Stimulated activated CD4-positive, alpha-beta T cell treated with anti-CD3 and anti-CD28 coated beads, TNF-alpha, amount 100 ng/mL, for 24 hours (primary cell): ENCODE measurements around the gene CHD5.

ENCODE experiments used
- DNase-seq, 3 experiments: peaks; one replicate each; pipeline ENCODE4 v3.0.0-alpha.2; 2020; ENCODE audit warnings: low read depth in 3 of 3

The CHD5 gene

DNA sequence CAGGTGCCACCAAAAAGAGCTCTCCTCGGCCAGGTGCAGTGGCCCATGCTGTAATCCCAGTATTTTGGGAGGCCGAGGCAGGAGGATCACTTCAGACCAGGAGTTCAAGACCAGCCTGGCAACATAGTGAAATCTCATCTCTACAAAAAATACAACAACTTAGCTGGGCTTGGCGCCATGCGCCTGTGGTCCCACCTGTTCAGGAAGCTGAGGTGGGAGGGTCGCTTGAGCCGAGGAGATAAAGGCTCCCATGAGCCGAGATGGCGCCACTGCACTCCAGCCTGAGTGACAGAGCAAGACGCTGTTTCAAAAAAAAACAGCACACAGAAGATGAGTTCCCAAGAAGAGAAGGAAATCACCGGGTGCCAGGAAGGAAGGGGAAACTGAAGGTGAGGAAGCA, 67.0 kb downstream of the CHD5 start:
- DNase-seq = no peak

DNA sequence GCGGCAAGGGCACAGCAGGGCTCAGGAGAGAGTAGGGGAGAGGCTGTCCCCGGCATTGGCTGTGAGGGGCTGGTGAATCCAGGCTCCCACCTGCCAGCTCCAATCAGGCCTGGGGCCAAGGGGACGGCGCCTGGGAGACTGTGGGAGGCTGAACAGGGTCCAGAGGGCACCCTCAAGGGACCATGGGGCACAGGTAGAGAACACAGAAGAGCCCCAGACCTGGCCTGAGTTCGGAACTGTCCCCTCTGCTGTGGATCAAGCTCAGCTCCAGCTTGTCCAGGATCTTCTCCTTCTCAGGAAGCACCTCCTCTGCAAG, 67.5 kb downstream of the CHD5 start:
- DNase-seq = no peak

- no peak for DNase-seq
These were observed 68.0 kb downstream of the CHD5 start for GRCh38 chr1:6111991-6112689.

DNA sequence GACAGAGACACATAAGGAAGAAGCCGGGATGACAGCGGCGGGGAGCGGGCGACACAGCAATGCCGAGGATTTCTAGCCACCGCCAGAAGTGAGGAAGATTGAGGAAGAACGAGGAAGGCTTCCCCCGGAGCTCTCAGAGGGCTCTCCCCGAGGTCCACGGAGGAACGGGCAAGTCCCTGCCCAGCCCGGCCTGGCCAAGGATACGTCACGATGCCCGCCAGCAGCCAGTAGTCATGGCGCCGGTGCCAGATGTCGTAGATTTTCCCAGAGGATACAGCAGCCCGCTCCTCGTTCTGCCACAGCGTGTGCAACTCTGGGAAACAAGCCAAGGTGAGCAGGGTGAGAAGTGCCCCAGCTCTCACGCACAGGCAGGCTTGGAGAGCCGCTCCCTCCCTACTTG, 68.5 kb downstream of the CHD5 start:
- no peak for DNase-seq

DNA sequence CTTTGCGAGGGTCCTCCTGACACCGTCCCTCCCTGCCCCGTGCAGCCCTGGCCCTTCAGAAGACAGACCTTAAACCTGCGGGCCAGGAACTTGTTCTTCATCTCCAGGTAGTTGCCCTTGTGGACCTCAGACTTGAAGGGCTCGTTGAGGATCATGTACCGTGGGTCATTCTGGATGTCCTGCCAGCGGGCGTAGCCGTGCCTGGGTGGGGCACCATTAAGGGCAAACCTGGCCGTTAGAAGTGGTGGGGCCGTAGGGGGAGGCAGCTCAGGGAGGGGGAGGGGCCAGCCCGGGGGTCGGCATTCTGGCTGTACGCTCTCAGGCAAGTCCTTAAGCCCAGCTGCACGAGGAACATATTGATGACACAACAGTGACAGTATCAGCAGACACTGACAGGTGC, 69.8 kb downstream of the CHD5 start:
- no peak for DNase-seq

- DNase-seq = no peak
These were observed 70.4 kb downstream of the CHD5 start for GRCh38 chr1:6109688-6110087.

- DNase-seq = peak in 1 of 3 experiments; percentile 51
These were observed 71.0 kb downstream of the CHD5 start for GRCh38 chr1:6108937-6109614.

DNA sequence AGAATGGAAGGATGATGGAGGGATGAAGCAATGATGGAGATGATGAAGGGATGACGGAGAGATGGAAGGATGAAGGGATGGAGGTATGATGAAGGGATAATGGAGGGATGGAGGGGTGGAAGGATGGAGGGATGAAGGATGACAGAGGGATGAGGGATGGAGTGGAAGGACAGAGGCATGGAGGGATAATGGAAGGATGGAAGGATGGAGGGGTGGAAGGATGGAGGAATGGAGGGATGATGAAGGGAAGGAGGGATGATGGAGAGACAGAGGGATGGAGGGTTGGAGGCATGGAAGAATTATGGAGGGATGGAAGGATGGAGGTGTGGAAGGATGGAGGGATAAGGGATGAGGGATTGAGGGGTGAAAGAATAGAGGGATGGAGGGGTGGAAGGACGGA, 71.6 kb downstream of the CHD5 start:
- DNase-seq = no peak

DNA sequence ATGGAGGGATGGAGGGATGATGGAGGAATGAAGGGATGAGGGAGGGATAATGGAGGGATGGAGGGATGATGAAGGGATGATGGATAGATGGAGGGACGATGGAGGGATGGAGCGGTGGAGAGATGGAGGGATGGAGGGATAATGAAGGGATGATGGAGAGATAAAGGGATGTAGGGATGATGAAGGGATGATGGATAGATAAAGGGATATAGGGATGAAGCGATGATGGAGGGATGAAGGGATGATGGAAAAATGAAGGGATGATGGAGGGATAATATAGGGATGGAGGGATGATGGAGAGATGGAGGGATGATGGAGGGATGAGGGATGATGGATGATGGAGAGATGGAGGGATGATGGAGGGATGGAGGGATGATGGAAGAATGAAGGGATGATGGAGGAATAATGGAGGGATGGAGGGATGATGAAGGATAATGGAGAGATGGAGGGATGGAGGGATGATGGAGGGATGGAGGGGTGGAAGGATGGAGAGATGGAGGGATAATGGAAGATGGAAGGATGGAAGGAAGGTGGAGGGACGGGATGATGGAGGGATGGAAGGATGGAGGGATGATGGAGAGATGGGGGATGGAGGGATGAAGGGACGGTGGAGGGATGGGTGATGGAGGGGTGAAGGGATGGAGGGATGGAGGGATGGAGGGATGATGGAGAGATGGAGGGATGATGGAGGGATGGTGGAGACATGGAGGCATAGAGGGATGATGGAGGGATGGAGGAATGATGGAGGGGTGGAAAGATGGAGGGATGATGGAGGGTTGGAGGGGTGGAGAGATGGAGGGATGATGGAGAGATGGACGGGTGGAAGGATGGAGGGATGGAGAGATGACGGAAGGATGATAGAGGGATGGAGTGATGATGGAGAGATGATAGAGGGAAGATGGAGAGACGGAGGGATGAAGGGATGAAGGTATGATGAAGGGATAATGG, 72.4 kb downstream of the CHD5 start:
- DNase-seq = no peak

- no peak for DNase-seq
These were observed 73.1 kb downstream of the CHD5 start for GRCh38 chr1:6106977-6107376.

- no peak for DNase-seq
These were observed 73.8 kb downstream of the CHD5 start for GRCh38 chr1:6106321-6106731.

DNA sequence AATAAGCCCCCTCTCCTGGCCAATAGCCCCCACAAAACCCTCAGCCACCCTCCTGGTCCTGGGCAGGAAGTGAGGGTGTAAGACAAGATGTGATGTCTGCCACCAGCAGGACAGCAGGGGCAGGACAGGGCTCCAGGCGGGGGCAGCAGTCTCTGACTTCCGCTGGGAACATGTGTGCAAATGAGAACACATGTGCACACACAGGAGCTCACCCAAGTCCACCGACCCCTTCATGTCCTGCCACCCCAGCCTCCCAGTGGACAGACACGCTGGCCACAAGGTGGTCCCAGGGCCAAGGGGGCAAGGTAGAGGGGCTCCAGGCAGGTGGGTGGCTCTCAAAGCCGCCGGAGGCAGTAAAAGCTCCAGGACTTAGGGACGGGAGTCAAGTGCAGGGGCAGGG, 74.4 kb downstream of the CHD5 start:
- DNase-seq = no peak

GRCh38 chr1:6105218-6105679, 74.9 kb downstream of the CHD5 start:
- no peak for DNase-seq

DNA sequence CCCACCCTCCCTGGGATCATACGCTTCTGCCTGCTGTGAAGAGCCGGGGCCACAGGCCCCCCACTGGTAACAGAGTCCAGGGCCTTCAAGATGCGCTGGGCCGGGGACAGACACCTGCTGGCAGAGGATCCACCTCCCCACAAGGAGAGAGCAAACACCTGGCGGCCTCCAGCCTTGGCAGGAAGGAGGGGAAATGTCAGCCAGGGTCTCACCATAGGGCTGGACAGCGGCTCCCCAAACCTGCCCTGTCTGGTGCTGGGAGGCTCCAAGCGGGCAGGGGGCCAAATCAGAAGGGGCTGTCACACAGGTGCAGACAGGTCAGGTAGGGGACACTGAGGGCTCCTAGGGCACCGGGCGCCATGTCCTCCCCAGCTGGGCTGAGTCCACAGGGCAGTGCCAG, 75.5 kb downstream of the CHD5 start:
- DNase-seq = no peak

- DNase-seq = no peak
These were observed 76.1 kb downstream of the CHD5 start for GRCh38 chr1:6103854-6104530.

DNA sequence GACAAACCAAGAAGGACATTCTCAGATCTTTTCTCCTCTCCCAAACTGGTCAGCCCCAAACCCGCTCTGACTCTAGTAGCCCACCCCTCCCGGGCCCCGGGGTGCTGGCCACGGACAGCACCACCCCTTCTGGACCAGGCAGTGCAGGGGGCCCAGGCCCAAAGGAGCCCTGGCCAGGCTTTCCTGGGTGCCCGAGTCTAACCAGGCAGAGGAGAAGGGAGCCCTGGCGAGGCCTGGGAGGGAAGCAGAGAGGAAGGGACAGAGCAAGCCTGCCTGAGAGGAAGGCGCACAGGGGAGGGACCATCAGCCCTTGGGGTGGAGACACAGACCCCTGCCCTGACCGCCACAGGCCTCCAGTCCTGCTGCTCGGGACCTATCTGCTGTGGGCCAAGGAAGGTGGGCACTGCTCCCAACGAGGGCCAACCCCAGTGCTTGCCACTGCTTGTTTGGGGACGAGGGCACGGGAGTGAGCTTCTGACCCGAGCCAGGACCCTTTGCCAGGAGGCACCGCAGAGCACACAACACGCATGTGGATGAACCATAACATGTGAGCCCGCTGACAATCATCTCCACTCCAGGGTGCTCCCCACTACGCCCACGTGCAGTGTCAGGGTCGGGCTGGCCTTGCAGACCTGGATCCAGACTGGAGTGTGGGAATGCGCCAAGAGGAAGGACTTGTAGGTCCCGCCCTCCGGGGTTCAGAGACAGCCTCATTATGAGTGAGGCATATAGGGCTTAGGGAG, 76.8 kb downstream of the CHD5 start:
- no peak for DNase-seq

DNA sequence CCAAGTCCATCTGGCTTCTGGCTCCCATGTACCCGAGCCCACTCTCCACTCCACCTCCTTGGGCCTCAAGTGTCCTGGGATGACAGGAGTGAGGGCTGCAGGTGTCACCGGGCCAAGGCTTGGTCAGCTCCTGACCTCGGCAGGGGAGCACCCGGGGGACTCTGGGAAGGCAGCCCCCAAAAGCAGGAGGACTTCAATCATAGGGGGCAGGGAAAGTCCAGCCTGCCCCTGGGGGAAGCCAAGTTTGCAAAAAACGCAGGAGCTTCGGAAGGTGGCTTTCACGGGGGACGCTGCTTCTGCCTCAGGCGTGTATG, 77.6 kb downstream of the CHD5 start:
- no peak for DNase-seq

GRCh38 chr1:6101826-6102531, 78.1 kb downstream of the CHD5 start:
- no peak for DNase-seq

GRCh38 chr1:6100861-6101783, 79.0 kb downstream of the CHD5 start:
- no peak for DNase-seq
